Chondrocyte (in vitro differentiated cells): ENCODE measurements around the gene CAPN10. TPM values are rescaled to one million over a fixed set of nuclear protein-coding genes. Genes with fewer than 3 reads are reported as not detected.

Experiments
- DNase-seq: peaks from one replicate; pipeline ENCODE4 v3.0.0; 2021; ENCODE audit warnings: mixed read lengths, low spot score
- H3K27ac Mint-ChIP-seq: one replicate; pipeline ENCODE4 v1.8.0; 2021; ENCODE audit warnings: mild to moderate bottlenecking, moderate library complexity, mixed read lengths; ENCODE audit not compliant: unreplicated experiment
- H3K27me3 Mint-ChIP-seq: 2 replicates; pipeline ENCODE4 v1.8.0; 2021; ENCODE audit warnings: low read depth, mixed read lengths
- H3K36me3 Mint-ChIP-seq: 2 replicates; pipeline ENCODE4 v1.8.0; 2021; ENCODE audit warnings: low read depth, mixed read lengths
- H3K4me1 Mint-ChIP-seq: 2 replicates; pipeline ENCODE4 v1.8.0; 2021; ENCODE audit warnings: low read depth, mild to moderate bottlenecking, mixed read lengths
- H3K4me3 Mint-ChIP-seq: one replicate; pipeline ENCODE4 v1.8.0; 2021; ENCODE audit warnings: mild to moderate bottlenecking, moderate library complexity, mixed read lengths; ENCODE audit not compliant: unreplicated experiment
- H3K9me3 Mint-ChIP-seq: 2 replicates; pipeline ENCODE4 v1.8.0; 2021; ENCODE audit warnings: low read depth, mixed read lengths
- CTCF ChIP-seq: fragments of 200-600 bp; sonication (generic); IDR thresholded peaks from 2 replicates; pipeline ENCODE4 v1.5.0; 2021; ENCODE audit warnings: antibody characterized with exemption, mild to moderate bottlenecking, moderate library complexity
- total RNA-seq: library from RNA; stranded (reverse); gene quantifications from 3 replicates; pipeline ENCODE4 v1.2.1, GENCODE V29; 2021

Gene CAPN10
- total RNA-seq, 1 donor from 2014 or later = 22.7 TPM

- no peaks in the 10 kb centered on the region for H3K27me3 Mint-ChIP-seq
- peak; percentile 83 for DNase-seq
- H3K4me3 Mint-ChIP-seq = no peak overlapping the region
- H3K4me1 Mint-ChIP-seq = peaks cover 21% of the 10 kb centered on the region
- TF ChIP-seq CTCF = no peak
- no peak overlapping the region for H3K27ac Mint-ChIP-seq
- H3K36me3 Mint-ChIP-seq = peaks cover 2% of the 10 kb centered on the region
- H3K9me3 Mint-ChIP-seq = no peaks in the 10 kb centered on the region
Measured at GRCh38 chr2:240591784-240592183, 5.2 kb downstream of the CAPN10 start.

GRCh38 chr2:240593026-240593702, 6.6 kb downstream of the CAPN10 start:
- Mint-ChIP-seq H3K9me3 (no peaks in the 10 kb centered on the region), H3K27me3 (no peaks in the 10 kb centered on the region), H3K4me1 (peaks cover 11% of the 10 kb centered on the region), H3K36me3 (peaks cover 2% of the 10 kb centered on the region), H3K4me3 (no peak overlapping the region), H3K27ac (no peak overlapping the region)
- TF ChIP-seq CTCF = no peak
- DNase-seq = peak; percentile 60

GRCh38 chr2:240593703-240594451, 7.3 kb downstream of the CAPN10 start:
- peak; percentile 89 for DNase-seq
- no peaks in the 10 kb centered on the region for H3K27me3 Mint-ChIP-seq
- TF ChIP-seq CTCF = no peak
- no peaks in the 10 kb centered on the region for H3K9me3 Mint-ChIP-seq
- peaks cover 3% of the 10 kb centered on the region for H3K4me1 Mint-ChIP-seq
- H3K27ac Mint-ChIP-seq = no peak overlapping the region
- H3K4me3 Mint-ChIP-seq = no peak overlapping the region
- peaks cover 2% of the 10 kb centered on the region for H3K36me3 Mint-ChIP-seq

GRCh38 chr2:240594511-240595380, 8.2 kb downstream of the CAPN10 start:
- DNase-seq = peak; percentile 90
- H3K4me1 Mint-ChIP-seq = no peaks in the 10 kb centered on the region
- no peak for TF ChIP-seq CTCF
- H3K27me3 Mint-ChIP-seq = no peaks in the 10 kb centered on the region
- H3K9me3 Mint-ChIP-seq = no peaks in the 10 kb centered on the region
- peaks cover 2% of the 10 kb centered on the region for H3K36me3 Mint-ChIP-seq
- no peak overlapping the region for H3K27ac Mint-ChIP-seq
- H3K4me3 Mint-ChIP-seq = no peak overlapping the region
